ENCODE results near the gene RCSD1. TPM values are rescaled to one million over a fixed set of nuclear protein-coding genes. Genes with fewer than 3 reads are reported as not detected.

Gene RCSD1
- total and polyA plus RNA-seq, 2 donors, result 16.0 to 19.9 TPM

DNA sequence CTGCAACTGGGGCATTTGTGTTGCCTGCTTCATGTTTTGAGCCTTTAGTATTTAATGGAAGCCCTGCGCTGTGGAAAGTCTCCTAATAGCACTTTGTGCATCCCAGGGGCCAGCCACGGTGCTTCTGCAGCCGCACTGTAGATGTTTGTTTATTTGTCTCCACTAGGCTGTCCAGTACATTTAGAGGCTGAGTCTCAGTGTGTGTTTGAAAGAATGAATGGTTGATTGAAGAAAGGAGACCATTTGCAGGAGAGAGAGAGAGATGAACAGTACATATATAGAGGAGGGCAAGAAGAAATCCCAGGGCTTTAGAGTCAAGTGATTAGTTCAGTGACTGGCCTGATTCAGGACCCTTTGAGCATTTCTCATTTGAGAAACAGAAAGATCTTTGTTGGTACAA lies 125.6 kb downstream of the RCSD1 start:
- DNase-seq (ENCODE audit: extremely low spot score), result no peak
- no peak overlapping the region for H3K27ac ChIP-seq (ENCODE audit: low read depth)
- H3K36me3 ChIP-seq (ENCODE audit: insufficient read depth), result no peaks in the 10 kb centered on the region
- no peak overlapping the region for H3K4me3 ChIP-seq (ENCODE audit: low read depth, low read length)
- peaks cover 2% of the 10 kb centered on the region for H3K4me1 ChIP-seq (ENCODE audit: insufficient read depth)
- 54% methylated on average over 3 of the region's 3 CpGs for WGBS

Other genes with a start within 250 kb of the RCSD1 start
- 1.3 TPM for gene CD247, start 111.7 kb upstream of the RCSD1 start, total RNA-seq
- gene CD247, start 111.7 kb upstream of the RCSD1 start, polyA plus RNA-seq, result 1.8 TPM
- gene CREG1, start 76.5 kb upstream of the RCSD1 start, total RNA-seq, result 68.6 TPM
- 125 TPM for gene CREG1, start 76.5 kb upstream of the RCSD1 start, polyA plus RNA-seq
- 154 TPM for gene MPZL1, start 91.8 kb downstream of the RCSD1 start, total RNA-seq
- 79.4 TPM for gene MPZL1, start 91.8 kb downstream of the RCSD1 start, polyA plus RNA-seq

All from urinary bladder (tissue), 4 donors.